ENCODE data around the gene ADGRG3.

The ADGRG3 gene

GRCh38 chr16:57657228-57657627, 10.9 kb upstream of the ADGRG3 start:
- no peak for DNase-seq
- Histone ChIP-seq H3K36me3 (ENCODE audit: control insufficient read depth, insufficient read depth, low read length) (no peaks in the 10 kb centered on the region), H3K4me1 (ENCODE audit: control insufficient read depth, insufficient read depth, low read length, poor library complexity, severe bottlenecking) (peaks cover 7% of the 10 kb centered on the region)

GRCh38 chr16:57658130-57658877, 9.8 kb upstream of the ADGRG3 start:
- no peaks in the 10 kb centered on the region for H3K27me3 ChIP-seq (replicated peaks; ENCODE audit: control insufficient read depth, insufficient read depth, low read length, poor library complexity, severe bottlenecking)
- no peak overlapping the region for H3K27ac ChIP-seq (ENCODE audit: insufficient read depth, low read length, poor library complexity, severe bottlenecking)
- no peaks in the 10 kb centered on the region for H3K9me3 ChIP-seq (ENCODE audit: control insufficient read depth, low read length)
- H3K4me1 ChIP-seq (ENCODE audit: control insufficient read depth, insufficient read depth, low read length, poor library complexity, severe bottlenecking): peaks cover 7% of the 10 kb centered on the region
- H3K4me3 ChIP-seq (ENCODE audit: insufficient read depth, low read depth, low read length, poor library complexity, severe bottlenecking): no peak overlapping the region
- DNase-seq: no peak
- H3K36me3 ChIP-seq (ENCODE audit: control insufficient read depth, insufficient read depth, low read length): no peaks in the 10 kb centered on the region

More at GRCh38 chr16:57657228-57657627, 10.9 kb upstream of the ADGRG3 start:
- H3K4me3 ChIP-seq (ENCODE audit: insufficient read depth, low read depth, low read length, poor library complexity, severe bottlenecking): no peak overlapping the region
- no peaks in the 10 kb centered on the region for H3K9me3 ChIP-seq (ENCODE audit: control insufficient read depth, low read length)
- H3K27ac ChIP-seq (ENCODE audit: insufficient read depth, low read length, poor library complexity, severe bottlenecking): no peak overlapping the region
- no peaks in the 10 kb centered on the region for H3K27me3 ChIP-seq (replicated peaks; ENCODE audit: control insufficient read depth, insufficient read depth, low read length, poor library complexity, severe bottlenecking)

- H3K9me3 ChIP-seq (ENCODE audit: control insufficient read depth, low read length): no peaks in the 10 kb centered on the region
- peaks cover 7% of the 10 kb centered on the region for H3K4me1 ChIP-seq (ENCODE audit: control insufficient read depth, insufficient read depth, low read length, poor library complexity, severe bottlenecking)
- H3K4me3 ChIP-seq (ENCODE audit: insufficient read depth, low read depth, low read length, poor library complexity, severe bottlenecking): no peak overlapping the region
- H3K27ac ChIP-seq (ENCODE audit: insufficient read depth, low read length, poor library complexity, severe bottlenecking): no peak overlapping the region
- DNase-seq: no peak
- no peaks in the 10 kb centered on the region for H3K27me3 ChIP-seq (replicated peaks; ENCODE audit: control insufficient read depth, insufficient read depth, low read length, poor library complexity, severe bottlenecking)
- no peaks in the 10 kb centered on the region for H3K36me3 ChIP-seq (ENCODE audit: control insufficient read depth, insufficient read depth, low read length)
Measured at GRCh38 chr16:57658878-57659674, 9.0 kb upstream of the ADGRG3 start.

- no peak overlapping the region for H3K27ac ChIP-seq (ENCODE audit: insufficient read depth, low read length, poor library complexity, severe bottlenecking)
- no peaks in the 10 kb centered on the region for H3K36me3 ChIP-seq (ENCODE audit: control insufficient read depth, insufficient read depth, low read length)
- H3K9me3 ChIP-seq (ENCODE audit: control insufficient read depth, low read length): no peaks in the 10 kb centered on the region
- DNase-seq: no peak
- peaks cover 7% of the 10 kb centered on the region for H3K4me1 ChIP-seq (ENCODE audit: control insufficient read depth, insufficient read depth, low read length, poor library complexity, severe bottlenecking)
- no peaks in the 10 kb centered on the region for H3K27me3 ChIP-seq (replicated peaks; ENCODE audit: control insufficient read depth, insufficient read depth, low read length, poor library complexity, severe bottlenecking)
- H3K4me3 ChIP-seq (ENCODE audit: insufficient read depth, low read depth, low read length, poor library complexity, severe bottlenecking): no peak overlapping the region
Measured at GRCh38 chr16:57660715-57661463, 7.2 kb upstream of the ADGRG3 start.

- peaks cover 3% of the 10 kb centered on the region for H3K4me1 ChIP-seq (ENCODE audit: control insufficient read depth, insufficient read depth, low read length, poor library complexity, severe bottlenecking)
- no peak for DNase-seq
- H3K9me3 ChIP-seq (ENCODE audit: control insufficient read depth, low read length): no peaks in the 10 kb centered on the region
- H3K36me3 ChIP-seq (ENCODE audit: control insufficient read depth, insufficient read depth, low read length): no peaks in the 10 kb centered on the region
- H3K4me3 ChIP-seq (ENCODE audit: insufficient read depth, low read depth, low read length, poor library complexity, severe bottlenecking): no peak overlapping the region
- H3K27me3 ChIP-seq (replicated peaks; ENCODE audit: control insufficient read depth, insufficient read depth, low read length, poor library complexity, severe bottlenecking): no peaks in the 10 kb centered on the region
- H3K27ac ChIP-seq (ENCODE audit: insufficient read depth, low read length, poor library complexity, severe bottlenecking): no peak overlapping the region
Measured at GRCh38 chr16:57661510-57661909, 6.6 kb upstream of the ADGRG3 start.

- Histone ChIP-seq H3K9me3 (ENCODE audit: control insufficient read depth, low read length) (no peaks in the 10 kb centered on the region), H3K27me3 (replicated peaks; ENCODE audit: control insufficient read depth, insufficient read depth, low read length, poor library complexity, severe bottlenecking) (no peaks in the 10 kb centered on the region), H3K27ac (ENCODE audit: insufficient read depth, low read length, poor library complexity, severe bottlenecking) (no peak overlapping the region), H3K4me1 (ENCODE audit: control insufficient read depth, insufficient read depth, low read length, poor library complexity, severe bottlenecking) (no peaks in the 10 kb centered on the region), H3K36me3 (ENCODE audit: control insufficient read depth, insufficient read depth, low read length) (no peaks in the 10 kb centered on the region), H3K4me3 (ENCODE audit: insufficient read depth, low read depth, low read length, poor library complexity, severe bottlenecking) (no peak overlapping the region)
- DNase-seq: no peak
Measured at GRCh38 chr16:57661936-57662906, 5.9 kb upstream of the ADGRG3 start.

GRCh38 chr16:57663436-57663835, 4.7 kb upstream of the ADGRG3 start:
- Histone ChIP-seq H3K9me3 (ENCODE audit: control insufficient read depth, low read length) (no peaks in the 10 kb centered on the region), H3K27me3 (replicated peaks; ENCODE audit: control insufficient read depth, insufficient read depth, low read length, poor library complexity, severe bottlenecking) (no peaks in the 10 kb centered on the region), H3K4me1 (ENCODE audit: control insufficient read depth, insufficient read depth, low read length, poor library complexity, severe bottlenecking) (no peaks in the 10 kb centered on the region), H3K36me3 (ENCODE audit: control insufficient read depth, insufficient read depth, low read length) (no peaks in the 10 kb centered on the region), H3K4me3 (ENCODE audit: insufficient read depth, low read depth, low read length, poor library complexity, severe bottlenecking) (no peak overlapping the region), H3K27ac (ENCODE audit: insufficient read depth, low read length, poor library complexity, severe bottlenecking) (no peak overlapping the region)
- DNase-seq: no peak

GRCh38 chr16:57663917-57664661, 4.0 kb upstream of the ADGRG3 start:
- no peaks in the 10 kb centered on the region for H3K36me3 ChIP-seq (ENCODE audit: control insufficient read depth, insufficient read depth, low read length)
- H3K9me3 ChIP-seq (ENCODE audit: control insufficient read depth, low read length): no peaks in the 10 kb centered on the region
- no peaks in the 10 kb centered on the region for H3K27me3 ChIP-seq (replicated peaks; ENCODE audit: control insufficient read depth, insufficient read depth, low read length, poor library complexity, severe bottlenecking)
- no peak overlapping the region for H3K27ac ChIP-seq (ENCODE audit: insufficient read depth, low read length, poor library complexity, severe bottlenecking)
- no peak overlapping the region for H3K4me3 ChIP-seq (ENCODE audit: insufficient read depth, low read depth, low read length, poor library complexity, severe bottlenecking)
- no peaks in the 10 kb centered on the region for H3K4me1 ChIP-seq (ENCODE audit: control insufficient read depth, insufficient read depth, low read length, poor library complexity, severe bottlenecking)
- DNase-seq: no peak

GRCh38 chr16:57664662-57665025, 3.5 kb upstream of the ADGRG3 start:
- no peaks in the 10 kb centered on the region for H3K4me1 ChIP-seq (ENCODE audit: control insufficient read depth, insufficient read depth, low read length, poor library complexity, severe bottlenecking)
- DNase-seq: no peak
- H3K9me3 ChIP-seq (ENCODE audit: control insufficient read depth, low read length): no peaks in the 10 kb centered on the region
- H3K4me3 ChIP-seq (ENCODE audit: insufficient read depth, low read depth, low read length, poor library complexity, severe bottlenecking): no peak overlapping the region
- H3K36me3 ChIP-seq (ENCODE audit: control insufficient read depth, insufficient read depth, low read length): no peaks in the 10 kb centered on the region
- H3K27me3 ChIP-seq (replicated peaks; ENCODE audit: control insufficient read depth, insufficient read depth, low read length, poor library complexity, severe bottlenecking): no peaks in the 10 kb centered on the region
- H3K27ac ChIP-seq (ENCODE audit: insufficient read depth, low read length, poor library complexity, severe bottlenecking): no peak overlapping the region
